HG03066 (cell line): ENCODE measurements around the gene TUBA3D.
"Not testable (repeated sequence)": the region's sequence is repeated elsewhere in the genome, so short reads cannot be mapped to it uniquely, and the experiment has no call there.

Experiments
- ATAC-seq: cut with Tn5 transposase; IDR thresholded peaks from one replicate; pipeline ENCODE4 v1.9.1; 2021; ENCODE audit warnings: low read depth; ENCODE audit not compliant: unreplicated experiment

TUBA3D gene

GRCh38 chr2:131475831-131476230 is at the start of gene TUBA3D:
Gene TUBA3D (plus strand): TSS chr2:131476119. CDS start chr2:131476200, 81 bp downstream.
- ATAC-seq: no peak

GRCh38 chr2:131426727-131427126 is 49.2 kb upstream of the TUBA3D start:
- no peak for ATAC-seq

DNA sequence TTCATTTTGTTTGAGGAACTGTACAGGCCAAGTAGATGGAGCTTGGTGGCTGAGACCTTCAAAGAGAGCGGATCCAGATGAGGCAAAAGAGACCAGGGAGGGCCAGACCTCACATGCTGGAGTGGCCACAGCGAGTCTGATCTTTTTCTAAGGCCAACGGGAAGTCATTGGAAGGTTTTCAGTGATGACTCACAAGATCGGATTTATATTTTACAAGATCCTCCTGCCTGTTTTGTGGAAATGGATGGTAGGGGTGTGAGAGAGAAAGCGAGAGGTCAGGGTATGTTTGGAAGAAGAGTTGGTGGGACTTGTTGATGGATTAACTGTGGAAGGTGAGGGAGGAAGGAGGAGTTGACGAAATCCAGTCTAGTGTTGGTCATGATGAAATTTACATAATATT is 44.6 kb upstream of the TUBA3D start:
- no peak for ATAC-seq

GRCh38 chr2:131440742-131441468 is 35.0 kb upstream of the TUBA3D start:
- ATAC-seq: not testable (repeated sequence)

GRCh38 chr2:131444736-131445514 is 31.0 kb upstream of the TUBA3D start:
- ATAC-seq: not testable (repeated sequence)

DNA sequence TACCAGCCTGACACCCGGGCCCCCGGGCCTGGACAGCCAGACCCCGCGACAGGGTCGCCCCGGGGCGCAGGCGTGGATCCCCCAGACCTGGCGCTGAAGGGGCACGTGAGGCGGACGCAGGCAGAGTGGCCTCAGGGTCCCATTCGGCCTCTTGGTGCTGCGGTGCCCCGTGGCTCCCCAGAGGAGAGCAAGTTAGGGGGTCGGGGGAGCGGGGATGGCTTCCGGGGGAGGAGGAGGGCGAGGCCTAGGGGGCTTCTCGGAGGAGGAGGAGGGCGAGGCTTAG is 30.5 kb upstream of the TUBA3D start:
- not testable (repeated sequence) for ATAC-seq

- no peak for ATAC-seq
Observed at GRCh38 chr2:131445896-131446295, 30.0 kb upstream of the TUBA3D start.

- not testable (repeated sequence) for ATAC-seq
Observed at GRCh38 chr2:131447981-131448380, 27.9 kb upstream of the TUBA3D start.

- ATAC-seq: peak; percentile 78
Observed at GRCh38 chr2:131451265-131451949, 24.5 kb upstream of the TUBA3D start.

DNA sequence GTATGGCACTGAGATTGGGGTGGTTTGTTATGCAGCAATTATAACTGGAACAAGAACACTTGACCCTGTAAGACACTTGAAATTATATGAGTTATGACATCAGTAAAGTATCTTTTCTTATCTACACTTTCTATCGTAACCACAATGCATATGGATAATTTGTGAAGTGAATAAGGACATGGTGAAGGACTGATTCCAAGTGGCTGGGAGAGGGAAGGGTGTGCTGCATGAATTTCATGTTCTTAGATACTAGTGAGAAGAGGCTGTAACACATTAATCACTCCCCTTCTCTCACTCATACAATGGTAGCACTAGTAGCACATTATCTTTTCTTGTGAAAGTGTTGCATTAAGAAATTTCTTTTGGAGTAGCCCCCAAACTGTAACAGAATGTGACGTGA is 21.0 kb upstream of the TUBA3D start:
- not testable (repeated sequence) for ATAC-seq

- ATAC-seq: not testable (repeated sequence)
Observed at GRCh38 chr2:131467722-131468121, 8.2 kb upstream of the TUBA3D start.

GRCh38 chr2:131470944-131471343 is 5.0 kb upstream of the TUBA3D start:
- ATAC-seq: not testable (repeated sequence)

DNA sequence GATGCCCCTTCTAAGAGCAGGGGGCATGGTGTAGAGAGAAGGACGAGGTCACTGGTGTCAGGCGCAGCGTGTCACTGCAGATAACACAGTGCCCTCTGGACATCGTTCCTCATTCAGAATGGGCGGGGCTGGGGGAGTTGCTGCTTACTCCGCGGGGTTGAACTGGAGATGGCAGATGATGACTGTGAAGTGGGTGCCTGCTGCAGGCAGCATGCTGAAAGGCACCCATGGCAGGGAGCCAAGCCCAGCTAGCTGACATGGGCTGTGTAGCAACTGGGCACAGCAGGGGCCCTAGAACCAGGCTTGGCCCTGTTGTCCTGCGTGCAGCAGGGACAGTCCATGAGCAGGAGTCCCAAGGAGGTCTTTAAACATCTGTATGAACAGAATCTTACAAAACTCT is 4.3 kb upstream of the TUBA3D start:
- not testable (repeated sequence) for ATAC-seq

GRCh38 chr2:131473266-131473665 is 2.7 kb upstream of the TUBA3D start:
- not testable (repeated sequence) for ATAC-seq

GRCh38 chr2:131476363-131476762 is 444 bp downstream of the TUBA3D start:
- not testable (repeated sequence) for ATAC-seq

DNA sequence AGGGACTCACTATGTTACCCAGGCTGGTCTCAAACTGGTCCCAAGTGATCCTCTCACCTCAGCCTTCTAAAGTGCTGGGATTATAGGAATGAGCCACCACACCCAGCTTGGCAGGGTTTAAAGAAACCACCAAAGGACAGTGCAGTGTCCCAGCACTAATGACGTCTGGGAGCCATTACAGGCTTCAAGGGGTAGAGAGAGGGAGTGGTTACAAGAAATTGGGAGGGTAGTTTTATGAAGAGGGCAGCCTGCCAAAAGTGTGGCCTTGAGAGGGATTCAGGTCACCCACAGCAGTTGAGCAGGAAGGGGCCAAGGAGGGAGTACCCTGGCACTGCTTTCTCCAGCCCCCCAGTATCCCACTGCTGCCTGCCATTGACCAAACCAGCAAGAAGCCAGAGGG is 1.3 kb downstream of the TUBA3D start:
- ATAC-seq: not testable (repeated sequence)

DNA sequence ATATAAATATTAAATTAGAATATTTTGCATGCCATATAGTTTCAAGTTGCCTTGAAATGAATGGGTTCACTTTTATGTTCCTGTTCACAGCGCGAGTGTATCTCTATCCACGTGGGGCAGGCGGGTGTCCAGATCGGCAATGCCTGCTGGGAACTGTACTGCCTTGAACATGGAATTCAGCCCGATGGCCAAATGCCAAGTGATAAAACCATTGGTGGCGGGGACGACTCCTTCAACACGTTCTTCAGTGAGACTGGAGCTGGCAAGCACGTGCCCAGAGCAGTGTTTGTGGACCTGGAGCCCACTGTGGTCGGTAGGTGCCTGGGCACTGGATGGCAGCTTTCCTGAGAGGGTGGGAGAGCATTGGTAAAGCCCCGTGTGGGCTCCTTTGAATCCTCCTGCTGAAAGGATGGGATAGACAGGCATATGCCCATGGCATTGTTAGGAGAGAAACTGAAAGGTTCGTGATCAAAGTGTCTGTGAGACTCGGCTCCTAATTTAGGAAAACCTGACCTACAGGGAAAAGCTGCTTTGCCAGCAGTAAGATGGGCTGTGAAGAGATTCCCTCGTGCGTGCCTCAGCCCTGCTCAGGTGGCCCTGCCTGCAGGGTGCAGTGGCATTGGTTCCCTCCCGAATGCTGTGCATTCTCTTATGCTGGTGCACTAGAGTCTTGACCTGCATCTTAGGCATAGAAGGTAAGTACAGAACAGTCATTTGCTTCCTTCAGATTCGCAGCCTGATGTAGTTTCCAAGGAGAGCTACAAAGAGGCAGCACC is 2.3 kb downstream of the TUBA3D start:
- ATAC-seq: not testable (repeated sequence)

- not testable (repeated sequence) for ATAC-seq
Observed at GRCh38 chr2:131478850-131479461, 3.0 kb downstream of the TUBA3D start.

DNA sequence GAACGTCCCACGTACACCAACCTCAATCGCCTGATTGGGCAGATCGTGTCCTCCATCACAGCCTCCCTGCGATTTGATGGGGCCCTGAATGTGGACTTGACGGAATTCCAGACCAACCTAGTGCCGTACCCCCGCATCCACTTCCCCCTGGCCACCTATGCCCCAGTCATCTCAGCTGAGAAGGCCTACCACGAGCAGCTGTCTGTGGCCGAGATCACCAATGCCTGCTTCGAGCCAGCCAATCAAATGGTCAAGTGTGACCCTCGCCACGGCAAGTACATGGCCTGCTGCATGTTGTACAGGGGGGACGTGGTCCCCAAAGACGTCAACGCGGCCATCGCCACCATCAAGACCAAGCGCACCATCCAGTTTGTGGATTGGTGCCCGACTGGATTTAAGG is 4.4 kb downstream of the TUBA3D start:
- ATAC-seq: not testable (repeated sequence)

DNA sequence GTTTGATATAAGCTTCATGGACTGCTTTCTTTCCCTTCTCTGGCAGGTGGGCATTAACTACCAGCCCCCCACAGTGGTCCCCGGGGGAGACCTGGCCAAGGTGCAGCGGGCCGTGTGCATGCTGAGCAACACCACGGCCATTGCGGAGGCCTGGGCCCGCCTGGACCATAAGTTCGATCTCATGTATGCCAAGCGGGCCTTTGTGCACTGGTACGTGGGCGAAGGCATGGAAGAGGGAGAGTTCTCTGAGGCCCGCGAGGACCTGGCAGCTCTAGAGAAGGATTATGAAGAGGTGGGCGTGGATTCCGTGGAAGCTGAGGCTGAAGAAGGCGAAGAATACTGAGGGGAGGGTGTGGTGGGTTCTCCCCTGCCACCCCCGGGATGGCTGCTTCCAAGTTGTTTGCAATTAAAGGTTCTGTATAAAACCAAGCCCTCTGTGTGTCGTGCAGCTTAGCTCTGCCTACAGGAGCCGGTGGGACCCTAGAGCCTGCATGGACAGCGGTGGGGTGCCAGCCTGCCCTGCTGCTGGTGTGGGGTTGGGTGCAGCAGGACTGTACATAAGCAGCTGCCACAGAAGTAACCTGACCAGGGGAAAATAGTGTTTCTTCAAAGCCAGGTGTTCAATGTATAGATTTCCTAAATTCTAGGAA is 6.7 kb downstream of the TUBA3D start:
- ATAC-seq: not testable (repeated sequence)
